Glutamatergic neuron (in vitro differentiated cells): ENCODE data around the gene DHX15. TPM values are rescaled to one million over a fixed set of nuclear protein-coding genes. Genes with fewer than 3 reads are reported as not detected.

Experiments
- DNase-seq: peaks from one replicate; pipeline ENCODE4 v3.0.0; 2022
- H3K27ac Mint-ChIP-seq: one replicate; pipeline ENCODE4 v1.8.0; 2020; ENCODE audit warnings: mild to moderate bottlenecking, mixed read lengths, inconsistent platforms; ENCODE audit not compliant: unreplicated experiment
- H3K27me3 Mint-ChIP-seq: one replicate; pipeline ENCODE4 v1.8.0; 2020; ENCODE audit warnings: mild to moderate bottlenecking, moderate library complexity, mixed read lengths, inconsistent platforms; ENCODE audit not compliant: unreplicated experiment
- H3K36me3 Mint-ChIP-seq: one replicate; pipeline ENCODE4 v1.8.0; 2020; ENCODE audit warnings: mild to moderate bottlenecking, mixed read lengths, inconsistent platforms; ENCODE audit not compliant: unreplicated experiment
- H3K4me1 Mint-ChIP-seq: one replicate; pipeline ENCODE4 v1.8.0; 2020; ENCODE audit warnings: mild to moderate bottlenecking, low read depth, mixed read lengths, inconsistent platforms; ENCODE audit not compliant: unreplicated experiment
- H3K4me3 Mint-ChIP-seq: one replicate; pipeline ENCODE4 v1.8.0; 2020; ENCODE audit warnings: mild to moderate bottlenecking, mixed read lengths, inconsistent platforms; ENCODE audit not compliant: unreplicated experiment
- H3K9me3 Mint-ChIP-seq: one replicate; pipeline ENCODE4 v1.8.0; 2020; ENCODE audit warnings: mild to moderate bottlenecking, moderate library complexity, mixed read lengths, inconsistent platforms; ENCODE audit not compliant: unreplicated experiment
- CTCF ChIP-seq: fragments of 200-600 bp; sonication (generic); IDR thresholded peaks from one replicate; pipeline ENCODE4 v1.5.0; 2021; ENCODE audit not compliant: partially characterized antibody, unreplicated experiment
- total RNA-seq: library from RNA; stranded (reverse); fragmentation: NEBNext Ultra II Directional; extraction: Animal tissue kit (Norgen Biotek cat#: 25700); gene quantifications from one replicate; pipeline ENCODE4 v1.2.1, GENCODE V29; 2021; ENCODE audit not compliant: unreplicated experiment

DHX15 gene
- total RNA-seq, 1 donor from 2014 or later, result 178 TPM

DNA sequence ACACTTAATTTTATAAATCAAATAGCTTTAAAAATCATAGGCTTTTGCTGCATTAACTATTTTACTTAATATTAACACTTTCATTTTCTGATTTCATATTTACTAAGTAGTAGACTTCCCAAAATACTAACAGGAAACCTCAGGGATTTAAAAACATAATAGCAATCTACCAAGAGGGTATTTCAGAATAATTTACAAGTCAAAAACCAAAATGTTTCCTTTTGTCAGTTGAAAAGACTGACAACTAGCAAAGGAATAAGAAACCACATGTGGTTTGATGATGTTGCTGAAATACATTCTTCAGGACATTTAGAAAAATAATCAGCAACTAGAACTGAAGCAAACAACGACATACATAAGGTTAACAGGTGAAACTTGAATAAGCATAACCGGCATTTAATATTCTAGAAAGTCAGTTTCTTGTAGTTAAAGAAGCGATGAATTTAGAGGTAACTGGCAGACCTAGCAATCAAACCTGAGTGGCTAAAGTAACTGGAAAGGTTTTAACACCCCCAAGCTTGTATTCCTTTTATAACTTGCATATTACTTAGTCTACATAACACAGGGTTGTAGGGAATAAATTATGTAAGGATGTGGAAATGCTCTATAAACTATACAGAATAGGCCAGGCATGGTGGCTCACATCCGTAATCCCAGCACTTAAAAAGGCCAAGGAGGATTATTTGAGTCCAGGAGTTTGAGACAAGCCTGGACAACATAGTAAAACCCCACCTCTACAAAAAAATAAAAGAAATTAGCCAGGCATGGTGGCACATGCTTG, 40.0 kb downstream of the DHX15 start:
- H3K9me3 Mint-ChIP-seq, result no peaks in the 10 kb centered on the region
- H3K4me1 Mint-ChIP-seq, result peaks cover 17% of the 10 kb centered on the region
- no peak overlapping the region for H3K27ac Mint-ChIP-seq
- TF ChIP-seq CTCF, result no peak
- H3K27me3 Mint-ChIP-seq, result no peaks in the 10 kb centered on the region
- H3K4me3 Mint-ChIP-seq, result no peak overlapping the region
- H3K36me3 Mint-ChIP-seq, result no peaks in the 10 kb centered on the region
- DNase-seq, result no peak

DNA sequence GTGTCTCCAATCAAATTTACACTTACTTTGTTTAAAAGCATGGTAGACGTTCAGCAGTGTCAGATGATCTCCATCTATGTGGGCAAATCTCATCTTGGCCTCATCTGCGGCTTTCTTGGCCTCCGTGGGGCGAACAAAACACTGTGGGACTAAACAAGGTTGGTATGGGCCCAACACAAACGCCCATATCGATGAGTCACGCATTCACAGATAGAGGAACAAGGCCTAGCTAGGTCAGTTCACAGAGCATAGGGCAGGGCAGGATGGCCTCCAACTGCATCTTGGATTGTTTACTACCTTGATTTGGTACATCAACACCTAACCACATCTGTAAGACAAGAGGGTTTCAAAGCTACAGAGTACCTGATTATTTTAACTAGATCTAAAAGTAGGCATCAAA, 47.3 kb downstream of the DHX15 start:
- H3K4me1 Mint-ChIP-seq, result no peaks in the 10 kb centered on the region
- no peaks in the 10 kb centered on the region for H3K27me3 Mint-ChIP-seq
- H3K9me3 Mint-ChIP-seq, result no peaks in the 10 kb centered on the region
- DNase-seq, result no peak
- no peak overlapping the region for H3K27ac Mint-ChIP-seq
- no peak for TF ChIP-seq CTCF
- H3K4me3 Mint-ChIP-seq, result no peak overlapping the region
- H3K36me3 Mint-ChIP-seq, result no peaks in the 10 kb centered on the region

DNA sequence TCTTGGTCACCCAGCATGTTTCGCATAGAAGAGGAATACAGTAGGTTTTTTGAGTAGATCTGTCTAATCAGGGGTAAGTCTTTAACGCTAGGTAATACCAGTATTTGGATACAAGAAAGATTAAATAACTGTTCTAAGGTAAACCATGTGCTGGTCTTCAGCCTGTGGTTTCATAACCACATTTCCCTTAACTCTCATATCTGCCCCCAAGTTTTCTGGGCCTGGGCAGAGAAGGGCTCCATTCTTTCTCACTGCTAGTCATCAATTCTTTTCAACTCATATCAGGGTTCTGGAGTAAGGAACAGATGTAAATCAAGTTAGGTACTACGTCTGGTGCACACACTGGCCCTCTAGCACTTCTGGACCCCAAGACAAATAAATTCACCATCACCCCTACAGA, 49.0 kb downstream of the DHX15 start:
- Mint-ChIP-seq H3K36me3 (no peaks in the 10 kb centered on the region), H3K4me3 (no peak overlapping the region), H3K9me3 (no peaks in the 10 kb centered on the region), H3K27ac (no peak overlapping the region), H3K27me3 (no peaks in the 10 kb centered on the region), H3K4me1 (no peaks in the 10 kb centered on the region)
- DNase-seq, result no peak
- no peak for TF ChIP-seq CTCF

GRCh38 chr4:24533364-24533763, 51.0 kb downstream of the DHX15 start:
- no peak overlapping the region for H3K4me3 Mint-ChIP-seq
- no peak overlapping the region for H3K27ac Mint-ChIP-seq
- DNase-seq, result no peak
- H3K9me3 Mint-ChIP-seq, result no peaks in the 10 kb centered on the region
- H3K36me3 Mint-ChIP-seq, result no peaks in the 10 kb centered on the region
- no peaks in the 10 kb centered on the region for H3K4me1 Mint-ChIP-seq
- TF ChIP-seq CTCF, result no peak
- no peaks in the 10 kb centered on the region for H3K27me3 Mint-ChIP-seq

GRCh38 chr4:24529555-24529954, 54.8 kb downstream of the DHX15 start:
- no peaks in the 10 kb centered on the region for H3K27me3 Mint-ChIP-seq
- H3K27ac Mint-ChIP-seq, result no peak overlapping the region

More at GRCh38 chr4:24529555-24529954, 54.8 kb downstream of the DHX15 start:
- TF ChIP-seq CTCF, result no peak
- Mint-ChIP-seq H3K36me3 (no peaks in the 10 kb centered on the region), H3K9me3 (no peaks in the 10 kb centered on the region), H3K4me1 (peaks cover 4% of the 10 kb centered on the region), H3K4me3 (no peak overlapping the region)
- no peak for DNase-seq
